IPS-20b (cell line): ENCODE measurements around the gene CXCR6.

ENCODE experiments used
- H3K27ac ChIP-seq: one replicate; pipeline ENCODE4 v1.5.1; 2013; ENCODE audit warnings: low read length
- H3K27me3 ChIP-seq: 2 replicates; pipeline ENCODE4 v1.6.1; 2013; ENCODE audit warnings: mild to moderate bottlenecking, low read length, inconsistent platforms; ENCODE audit not compliant: insufficient read depth
- H3K36me3 ChIP-seq: 2 replicates; pipeline ENCODE4 v1.6.1; 2013; ENCODE audit warnings: low read depth, mild to moderate bottlenecking, inconsistent platforms, low read length, moderate library complexity; ENCODE audit not compliant: insufficient read depth
- H3K4me1 ChIP-seq: 2 replicates; pipeline ENCODE4 v1.6.1; 2013; ENCODE audit warnings: mild to moderate bottlenecking, control low read depth, inconsistent platforms, low read length, moderate library complexity; ENCODE audit not compliant: insufficient read depth
- H3K4me3 ChIP-seq: 2 replicates; pipeline ENCODE4 v1.5.1; 2013; ENCODE audit warnings: mild to moderate bottlenecking, low read length, inconsistent platforms
- H3K9ac ChIP-seq: 2 replicates; pipeline ENCODE4 v1.6.1; 2013; ENCODE audit warnings: low read depth, mild to moderate bottlenecking, inconsistent platforms, low read length, moderate library complexity
- H3K9me3 ChIP-seq: 2 replicates; pipeline ENCODE4 v1.6.1; 2013; ENCODE audit warnings: mild to moderate bottlenecking, low read depth, low read length, inconsistent platforms; ENCODE audit not compliant: insufficient read depth

CXCR6 gene

DNA sequence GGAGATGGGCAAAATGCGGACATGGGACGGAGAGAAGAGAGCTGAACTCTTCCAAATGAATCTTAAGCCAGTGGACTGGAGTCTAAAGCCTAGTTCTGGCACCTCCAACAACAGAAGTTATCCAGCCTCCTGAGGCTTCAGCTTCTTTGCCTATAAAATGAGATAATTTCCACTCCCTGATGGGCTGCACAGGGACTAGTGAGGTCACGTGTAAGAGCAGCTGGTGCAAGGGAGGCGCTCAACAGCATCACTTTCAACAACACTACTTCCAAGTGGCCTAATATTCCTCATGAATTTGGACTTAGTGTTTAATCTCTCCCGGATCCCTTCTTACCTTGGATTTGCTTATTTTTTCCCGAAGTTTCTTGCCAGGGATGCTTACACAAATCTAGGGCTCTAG is 8.7 kb downstream of the CXCR6 start:
- H3K9ac ChIP-seq, result no peak overlapping the region
- H3K4me1 ChIP-seq, result no peaks in the 10 kb centered on the region
- no peak overlapping the region for H3K4me3 ChIP-seq
- H3K27me3 ChIP-seq, result no peaks in the 10 kb centered on the region
- H3K27ac ChIP-seq, result no peak overlapping the region
- no peaks in the 10 kb centered on the region for H3K9me3 ChIP-seq
- H3K36me3 ChIP-seq, result peaks cover 95% of the 10 kb centered on the region

DNA sequence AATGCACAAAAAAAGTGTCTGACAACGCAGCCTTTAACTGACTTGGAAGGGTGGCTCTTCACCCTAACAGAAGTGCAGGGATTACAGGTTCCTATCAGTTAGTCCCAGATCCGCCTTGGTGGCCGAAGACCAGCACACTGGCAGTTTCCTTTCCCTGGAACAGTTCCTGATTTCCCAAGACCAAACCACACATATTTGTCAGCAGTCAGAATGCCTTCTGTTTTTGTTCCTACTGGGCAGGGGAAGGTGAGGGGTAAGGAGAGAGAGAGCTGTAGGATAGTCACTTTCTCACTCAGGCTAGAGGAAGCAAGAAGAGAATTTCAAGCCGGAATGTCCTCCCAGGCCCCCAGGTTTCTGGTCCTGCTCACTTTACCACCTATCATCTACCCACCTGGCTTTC is 9.2 kb downstream of the CXCR6 start:
- peaks cover 95% of the 10 kb centered on the region for H3K36me3 ChIP-seq
- H3K27ac ChIP-seq, result no peak overlapping the region
- H3K4me1 ChIP-seq, result no peaks in the 10 kb centered on the region
- H3K4me3 ChIP-seq, result no peak overlapping the region
- H3K9me3 ChIP-seq, result no peaks in the 10 kb centered on the region
- no peak overlapping the region for H3K9ac ChIP-seq
- H3K27me3 ChIP-seq, result no peaks in the 10 kb centered on the region

DNA sequence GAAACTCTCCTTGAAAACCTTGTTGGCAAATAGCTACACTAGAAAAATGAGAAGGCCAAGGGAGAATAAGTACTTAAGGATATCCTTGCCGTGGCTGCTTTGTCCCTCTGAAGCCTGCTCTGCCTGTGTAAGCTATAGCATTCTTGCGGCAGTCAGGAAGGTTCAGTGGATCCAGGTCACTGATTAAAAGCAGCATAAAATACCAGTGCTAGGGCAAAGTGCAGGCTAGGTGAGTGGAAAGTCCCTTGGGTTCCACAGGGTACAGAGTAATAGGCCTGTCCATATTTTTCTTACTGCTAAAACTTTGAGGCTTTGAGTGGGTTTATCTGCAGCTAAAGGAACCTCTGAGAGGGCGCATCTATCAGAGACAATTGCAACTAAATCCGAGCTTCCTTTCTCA is 10.3 kb downstream of the CXCR6 start:
- Histone ChIP-seq H3K4me1 (no peaks in the 10 kb centered on the region), H3K27ac (no peak overlapping the region), H3K27me3 (no peaks in the 10 kb centered on the region), H3K36me3 (peaks cover 95% of the 10 kb centered on the region), H3K9me3 (no peaks in the 10 kb centered on the region), H3K4me3 (no peak overlapping the region), H3K9ac (no peak overlapping the region)

DNA sequence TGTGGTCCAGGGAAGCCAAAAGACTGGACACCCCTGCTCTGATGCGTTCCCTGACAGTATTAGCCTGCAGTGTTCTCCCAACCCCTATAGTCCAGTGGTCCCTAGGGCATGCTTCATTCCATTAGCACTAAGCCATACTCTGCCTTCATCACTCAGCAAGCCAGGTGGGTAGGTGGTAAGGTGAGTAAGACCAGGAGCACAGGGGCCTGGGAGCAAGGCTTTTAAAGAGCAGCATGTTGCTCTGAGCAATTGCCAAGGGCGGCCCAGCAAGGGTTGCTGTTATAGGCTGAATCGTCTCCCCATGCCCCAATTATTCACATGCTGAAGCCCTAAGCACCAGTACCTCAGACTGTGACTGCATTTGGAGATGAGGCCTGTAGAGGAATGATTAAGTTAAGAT is 11.0 kb downstream of the CXCR6 start:
- peaks cover 95% of the 10 kb centered on the region for H3K36me3 ChIP-seq
- no peak overlapping the region for H3K9ac ChIP-seq
- no peaks in the 10 kb centered on the region for H3K27me3 ChIP-seq
- H3K9me3 ChIP-seq, result no peaks in the 10 kb centered on the region
- no peak overlapping the region for H3K4me3 ChIP-seq
- H3K4me1 ChIP-seq, result no peaks in the 10 kb centered on the region
- H3K27ac ChIP-seq, result no peak overlapping the region

DNA sequence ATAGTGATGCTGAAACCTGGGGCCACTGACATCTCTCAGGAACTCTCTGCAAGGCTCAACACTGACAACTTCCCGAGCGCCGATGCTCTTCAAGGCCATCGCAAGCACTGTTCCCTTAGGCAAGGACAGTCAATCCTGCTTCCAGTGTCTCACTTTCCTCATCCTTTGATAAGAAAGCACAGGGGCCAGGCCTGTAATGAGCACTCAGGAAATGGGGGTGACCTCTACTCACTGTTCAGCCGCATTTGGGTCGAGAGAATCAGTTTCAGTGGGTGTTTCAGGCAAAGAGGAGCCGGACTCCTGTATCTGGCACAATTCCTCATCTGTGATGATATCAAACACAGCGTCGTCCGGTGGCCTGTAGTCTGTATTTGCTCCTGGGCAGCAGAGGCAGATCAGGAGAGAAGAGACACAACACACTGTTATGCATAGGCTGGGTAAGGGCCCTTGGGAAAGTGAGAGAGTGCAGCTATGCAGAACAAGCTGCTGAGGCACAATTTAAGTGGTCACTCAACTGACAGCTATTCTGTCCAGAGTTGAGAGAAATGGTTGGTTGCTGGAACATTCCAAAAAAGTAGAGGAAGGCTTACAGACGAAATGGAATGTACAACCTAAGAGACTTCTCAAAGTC is 11.9 kb downstream of the CXCR6 start:
- H3K4me1 ChIP-seq, result no peaks in the 10 kb centered on the region
- no peak overlapping the region for H3K4me3 ChIP-seq
- H3K9me3 ChIP-seq, result no peaks in the 10 kb centered on the region
- H3K27ac ChIP-seq, result no peak overlapping the region
- no peak overlapping the region for H3K9ac ChIP-seq
- H3K27me3 ChIP-seq, result no peaks in the 10 kb centered on the region
- H3K36me3 ChIP-seq, result peaks cover 95% of the 10 kb centered on the region

DNA sequence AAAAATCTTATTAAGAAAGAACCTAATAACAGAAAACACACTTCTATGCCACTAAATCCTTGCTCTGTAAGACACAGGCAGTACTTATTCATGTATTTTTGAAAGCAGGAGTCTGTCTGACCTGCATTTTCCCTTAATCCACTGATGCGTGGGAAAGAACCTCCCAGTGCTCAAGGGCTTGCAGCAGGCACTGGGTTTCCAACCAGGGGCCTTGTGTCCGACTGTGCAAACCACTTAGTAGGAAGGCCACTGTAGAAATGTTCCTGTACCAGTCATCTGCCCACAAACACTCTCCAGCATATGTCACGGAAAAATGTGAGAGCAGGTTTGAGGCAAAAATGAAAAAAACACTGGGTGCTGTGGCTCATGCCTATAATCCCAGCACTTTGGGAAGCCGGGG is 12.4 kb downstream of the CXCR6 start:
- H3K4me3 ChIP-seq, result no peak overlapping the region
- H3K4me1 ChIP-seq, result no peaks in the 10 kb centered on the region
- H3K9ac ChIP-seq, result no peak overlapping the region
- no peak overlapping the region for H3K27ac ChIP-seq
- peaks cover 96% of the 10 kb centered on the region for H3K36me3 ChIP-seq
- no peaks in the 10 kb centered on the region for H3K9me3 ChIP-seq
- no peaks in the 10 kb centered on the region for H3K27me3 ChIP-seq

DNA sequence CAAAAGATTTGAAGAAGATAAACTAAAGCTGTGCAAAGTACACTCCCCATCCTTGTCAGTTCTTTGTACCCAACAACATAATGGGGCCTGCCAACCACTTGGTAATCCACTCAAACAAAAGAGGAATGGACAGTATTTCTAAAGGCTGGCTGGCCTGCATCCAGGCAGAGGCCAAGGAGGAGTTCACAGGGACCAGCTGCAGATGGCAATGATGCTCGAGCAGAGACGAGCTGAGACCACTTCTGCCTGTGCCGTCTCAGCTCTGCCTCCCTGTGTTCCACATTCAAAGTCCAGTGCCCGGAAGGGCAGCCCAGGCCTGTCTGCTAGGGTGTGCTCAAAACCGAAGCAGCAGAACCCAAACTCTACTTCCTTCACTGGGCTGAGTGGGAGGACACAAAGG is 14.3 kb downstream of the CXCR6 start:
- H3K27me3 ChIP-seq, result no peaks in the 10 kb centered on the region
- H3K27ac ChIP-seq, result no peak overlapping the region
- no peaks in the 10 kb centered on the region for H3K9me3 ChIP-seq
- H3K4me3 ChIP-seq, result no peak overlapping the region
- H3K36me3 ChIP-seq, result peaks cover 96% of the 10 kb centered on the region
- no peaks in the 10 kb centered on the region for H3K4me1 ChIP-seq
- no peak overlapping the region for H3K9ac ChIP-seq

DNA sequence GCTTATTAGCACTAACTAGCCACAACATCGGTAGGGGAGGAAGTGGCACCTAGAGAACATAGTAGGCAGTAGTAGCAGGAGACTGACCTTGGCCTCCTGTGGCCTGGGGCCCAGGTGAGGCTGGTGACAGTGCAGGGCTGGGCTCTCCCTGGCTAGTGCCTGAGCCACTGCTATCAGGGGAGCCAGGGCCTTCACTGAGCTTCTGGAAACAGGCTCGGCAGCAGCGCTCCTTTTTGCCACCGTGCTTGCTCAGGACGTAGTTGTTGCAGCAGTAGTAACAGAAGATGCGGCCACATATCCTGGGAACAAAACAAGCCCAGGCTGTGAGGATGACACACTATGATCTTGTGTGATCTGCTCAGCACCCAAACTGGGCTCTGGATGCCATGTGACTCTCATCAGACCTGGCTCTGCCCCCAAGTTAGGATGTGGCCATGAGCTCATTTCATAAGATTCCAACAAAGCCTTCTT is 15.1 kb downstream of the CXCR6 start:
- H3K4me3 ChIP-seq, result no peak overlapping the region
- no peaks in the 10 kb centered on the region for H3K27me3 ChIP-seq
- no peak overlapping the region for H3K9ac ChIP-seq
- no peak overlapping the region for H3K27ac ChIP-seq
- H3K4me1 ChIP-seq, result no peaks in the 10 kb centered on the region
- no peaks in the 10 kb centered on the region for H3K9me3 ChIP-seq
- peaks cover 96% of the 10 kb centered on the region for H3K36me3 ChIP-seq

DNA sequence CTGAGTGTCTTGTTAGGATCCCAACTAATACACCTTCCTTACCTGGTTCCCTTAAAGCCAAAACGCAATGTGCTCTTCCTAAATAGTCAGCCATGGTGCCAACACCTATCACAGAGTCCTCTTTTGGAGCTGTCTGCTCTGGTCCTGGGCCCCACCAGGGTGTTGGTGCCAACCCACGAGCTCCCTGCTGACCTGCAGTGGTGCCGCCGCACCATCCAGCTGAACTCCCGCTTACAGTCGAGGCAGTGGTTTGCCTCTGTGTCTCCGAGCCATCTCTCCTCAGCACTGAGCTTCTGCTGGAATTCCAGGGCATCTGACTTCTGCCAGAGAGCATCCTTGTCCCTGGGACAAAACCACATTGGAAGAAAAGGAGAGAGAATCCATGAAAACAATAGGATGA is 15.9 kb downstream of the CXCR6 start:
- peaks cover 96% of the 10 kb centered on the region for H3K36me3 ChIP-seq

DNA sequence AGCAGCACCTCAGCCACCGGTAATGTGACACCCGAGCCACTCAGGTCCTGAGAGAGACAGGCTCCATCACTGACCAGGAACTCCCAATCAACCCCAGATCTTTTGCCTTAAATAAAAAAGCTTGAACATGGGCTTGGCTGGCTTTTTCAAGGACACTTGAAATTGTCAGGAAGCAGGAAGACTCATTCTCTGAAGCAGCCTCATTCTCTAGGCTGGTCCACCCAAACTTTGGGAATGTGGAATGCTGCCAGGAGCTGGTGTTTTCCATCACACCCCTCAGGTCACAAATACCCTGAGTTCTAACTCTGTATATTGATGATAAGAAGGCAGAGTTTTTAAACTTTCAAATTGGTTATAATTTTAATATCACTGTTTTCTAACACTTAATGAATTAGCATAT is 17.0 kb downstream of the CXCR6 start:
- H3K9me3 ChIP-seq, result no peaks in the 10 kb centered on the region
- H3K9ac ChIP-seq, result no peak overlapping the region
- H3K36me3 ChIP-seq, result peaks cover 96% of the 10 kb centered on the region

More for the DNA sequence above, 15.9 kb downstream of the CXCR6 start:
- Histone ChIP-seq H3K9me3 (no peaks in the 10 kb centered on the region), H3K9ac (no peak overlapping the region), H3K4me1 (no peaks in the 10 kb centered on the region), H3K27me3 (no peaks in the 10 kb centered on the region), H3K27ac (no peak overlapping the region), H3K4me3 (no peak overlapping the region)

DNA sequence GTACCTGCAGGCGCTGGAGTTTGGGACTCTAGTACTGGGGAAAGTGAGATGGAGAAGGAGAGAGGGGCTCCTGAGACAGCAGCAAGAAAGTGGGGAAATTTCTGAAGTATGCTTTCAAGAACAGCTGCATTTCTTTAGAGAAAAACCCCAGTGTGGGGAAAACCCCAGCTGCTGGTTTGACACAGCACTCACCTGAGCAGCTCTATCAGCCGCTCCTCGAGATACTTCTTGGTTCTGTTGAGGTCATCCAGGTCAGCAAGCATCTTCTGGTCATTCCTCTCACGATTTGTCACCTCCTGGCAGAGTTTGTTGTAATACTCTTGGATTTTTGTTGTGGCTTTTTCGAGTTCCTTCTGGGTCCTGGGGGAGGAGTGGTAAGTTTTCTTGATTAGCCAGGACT is 18.8 kb downstream of the CXCR6 start:
- no peak overlapping the region for H3K4me3 ChIP-seq
- H3K9ac ChIP-seq, result no peak overlapping the region
- H3K36me3 ChIP-seq, result peaks cover 100% of the 10 kb centered on the region

More for the DNA sequence above, 17.0 kb downstream of the CXCR6 start:
- Histone ChIP-seq H3K27ac (no peak overlapping the region), H3K27me3 (no peaks in the 10 kb centered on the region), H3K4me1 (no peaks in the 10 kb centered on the region), H3K4me3 (no peak overlapping the region)

DNA sequence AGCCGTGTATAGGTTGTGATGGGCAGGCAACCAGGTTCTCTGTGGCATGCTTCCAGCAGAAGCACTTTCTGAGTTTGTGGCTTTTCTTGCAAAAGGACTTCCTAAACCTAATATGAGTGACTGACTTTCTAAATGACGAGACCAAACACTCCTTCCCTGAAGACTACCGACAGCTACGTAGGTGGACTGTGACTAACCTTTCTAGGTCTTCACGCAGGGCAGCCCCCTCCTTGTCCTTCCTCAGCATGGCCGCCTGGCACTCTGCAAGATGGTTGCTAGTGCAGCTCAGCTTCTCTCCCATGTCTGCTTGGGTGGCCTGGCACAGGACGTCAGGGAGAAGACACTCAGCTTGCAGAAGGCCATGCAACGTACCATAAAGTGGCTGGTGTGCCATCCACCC is 20.9 kb downstream of the CXCR6 start:
- H3K9me3 ChIP-seq, result no peaks in the 10 kb centered on the region
- H3K36me3 ChIP-seq, result peaks cover 100% of the 10 kb centered on the region
- H3K27me3 ChIP-seq, result no peaks in the 10 kb centered on the region
- no peak overlapping the region for H3K27ac ChIP-seq
- H3K4me3 ChIP-seq, result no peak overlapping the region
- no peaks in the 10 kb centered on the region; the same call in 1 of the 2 replicates for H3K4me1 ChIP-seq
- H3K9ac ChIP-seq, result no peak overlapping the region

More for the DNA sequence above, 18.8 kb downstream of the CXCR6 start:
- Histone ChIP-seq H3K9me3 (no peaks in the 10 kb centered on the region), H3K4me1 (no peaks in the 10 kb centered on the region), H3K27ac (no peak overlapping the region), H3K27me3 (no peaks in the 10 kb centered on the region)
